B cell (primary cell): ENCODE measurements around the gene TSEN15.

ENCODE experiments used
- CTCF ChIP-seq: fragments of 200-600 bp; IDR thresholded peaks from one replicate; pipeline ENCODE4 v1.8.0; 2022; ENCODE audit warnings: antibody characterized with exemption, mild to moderate bottlenecking
- EZH2 ChIP-seq: IDR thresholded peaks from 2 replicates; pipeline ENCODE4 v1.6.1; 2012; ENCODE audit warnings: borderline replicate concordance, low read depth, mild to moderate bottlenecking, moderate library complexity, low read length; ENCODE audit not compliant: insufficient read depth, poor library complexity, severe bottlenecking

DNA sequence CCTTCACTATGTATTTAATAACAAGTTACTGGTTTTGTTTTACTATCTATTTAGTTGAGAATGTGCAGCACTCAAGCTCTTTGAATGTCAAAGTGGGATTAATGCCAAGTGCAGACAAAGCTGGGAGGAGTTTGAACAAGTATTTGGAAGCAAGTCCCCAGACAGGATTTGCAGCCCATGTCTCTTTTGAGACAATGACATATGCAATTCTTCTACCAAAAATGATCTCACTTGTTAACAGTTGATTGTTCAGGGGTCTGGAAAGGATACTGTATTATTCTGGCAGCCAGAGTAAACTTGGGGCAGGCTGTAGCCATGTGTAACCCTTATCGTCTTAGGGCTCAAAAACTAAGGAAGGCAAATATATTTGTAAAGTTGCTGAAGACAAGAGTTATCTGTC is 29.8 kb upstream of the TSEN15 start:
- no peak for TF ChIP-seq CTCF
- TF ChIP-seq EZH2 = no peak
